ENCODE data around the gene GPR78.

DNA sequence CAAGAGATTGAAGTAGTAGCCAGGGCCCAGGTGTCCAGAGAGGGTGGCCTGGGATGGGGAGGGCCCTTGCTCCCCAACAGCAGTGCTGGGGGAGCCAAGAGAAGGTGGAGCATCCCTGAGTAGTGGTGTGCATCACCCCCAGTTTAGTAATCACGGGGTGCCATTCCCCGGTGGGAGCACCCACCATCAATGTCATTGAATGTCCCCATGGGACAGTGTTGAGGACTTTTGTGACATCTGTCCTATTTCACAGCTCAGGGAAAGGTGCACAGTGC lies 7.9 kb downstream of the GPR78 start:
- TF ChIP-seq IRF2 (CRISPR knock-in tag; IDR thresholded peaks at IDR 0.05; ENCODE audit: borderline replicate concordance, low read depth) (no peak), NR3C1 (CRISPR knock-in tag; conservative IDR thresholded peaks at IDR 0.05; ENCODE audit: low read depth) (no peak), ZNF317 (CRISPR knock-in tag; IDR thresholded peaks at IDR 0.05; ENCODE audit: borderline replicate concordance, low read depth) (no peak), CREM (CRISPR knock-in tag; IDR thresholded peaks at IDR 0.05) (no peak)
